Right lobe of liver (tissue), 4 donors: ENCODE results near the gene EYA3.

ENCODE experiments used
- POLR2A ChIP-seq: fragments of 450-650 bp; IDR thresholded peaks from one replicate; pipeline ENCODE4 v1.6.1; 2017; ENCODE audit warnings: antibody characterized with exemption, mild to moderate bottlenecking
- TF ChIP-seq, protein P1 (sequence below), 4 donors: fragments of 200-600 bp in 3 of 4; fragments of 450-650 bp in 1 of 4; IDR thresholded peaks; one replicate each; pipeline versions ENCODE4 v1.5.1 to v1.8.0; 2016 to 2022; ENCODE audit warnings: antibody characterized with exemption in 4 of 4, mild to moderate bottlenecking in 2 of 4
- donor health status: DM: no; HTN: no; CAD: no.
- donor health status: DM: no; HTN: no; CAD: no.
- donor health status: DM: no; HTN: yes; CAD: no.

DNA sequence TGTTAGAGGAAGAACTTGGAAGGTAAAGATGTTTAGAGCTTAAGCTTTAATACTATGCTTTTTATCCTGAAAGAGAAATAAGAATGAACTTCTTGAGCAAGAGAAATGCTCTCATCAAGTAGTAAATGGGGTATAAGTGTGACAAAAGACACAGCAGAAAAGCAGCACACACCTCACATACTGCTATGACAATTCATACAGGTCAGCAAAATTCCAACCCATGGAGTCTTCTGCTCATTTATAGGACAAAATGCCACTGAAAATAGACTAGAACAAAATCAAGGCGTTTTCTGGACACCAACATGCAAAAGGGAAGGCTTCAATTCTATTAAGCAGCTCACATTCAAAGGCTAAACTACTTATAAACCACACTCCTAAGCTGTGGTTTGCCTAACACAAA, 61.2 kb downstream of the EYA3 start:
- TF ChIP-seq, protein P1, sequence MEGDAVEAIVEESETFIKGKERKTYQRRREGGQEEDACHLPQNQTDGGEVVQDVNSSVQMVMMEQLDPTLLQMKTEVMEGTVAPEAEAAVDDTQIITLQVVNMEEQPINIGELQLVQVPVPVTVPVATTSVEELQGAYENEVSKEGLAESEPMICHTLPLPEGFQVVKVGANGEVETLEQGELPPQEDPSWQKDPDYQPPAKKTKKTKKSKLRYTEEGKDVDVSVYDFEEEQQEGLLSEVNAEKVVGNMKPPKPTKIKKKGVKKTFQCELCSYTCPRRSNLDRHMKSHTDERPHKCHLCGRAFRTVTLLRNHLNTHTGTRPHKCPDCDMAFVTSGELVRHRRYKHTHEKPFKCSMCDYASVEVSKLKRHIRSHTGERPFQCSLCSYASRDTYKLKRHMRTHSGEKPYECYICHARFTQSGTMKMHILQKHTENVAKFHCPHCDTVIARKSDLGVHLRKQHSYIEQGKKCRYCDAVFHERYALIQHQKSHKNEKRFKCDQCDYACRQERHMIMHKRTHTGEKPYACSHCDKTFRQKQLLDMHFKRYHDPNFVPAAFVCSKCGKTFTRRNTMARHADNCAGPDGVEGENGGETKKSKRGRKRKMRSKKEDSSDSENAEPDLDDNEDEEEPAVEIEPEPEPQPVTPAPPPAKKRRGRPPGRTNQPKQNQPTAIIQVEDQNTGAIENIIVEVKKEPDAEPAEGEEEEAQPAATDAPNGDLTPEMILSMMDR (IDR thresholded peaks at IDR 0.05): no peak
- TF ChIP-seq POLR2A: no peak
